HepG2 (cell line): Measurements from ENCODE around the gene SKIC2. TPM values are rescaled to one million over a fixed set of nuclear protein-coding genes. Genes with fewer than 3 reads are reported as not detected.

ENCODE experiments used
- ARID3A ChIP-seq: IDR thresholded peaks from 2 replicates; pipeline ENCODE4 v1.6.1; 2012; ENCODE audit warnings: low read depth, low read length, improper control_type of control experiment
- ARID5B ChIP-seq: IDR thresholded peaks from 2 replicates; pipeline ENCODE4 v1.4.0; 2020; ENCODE audit warnings: mild to moderate bottlenecking, missing genetic modification reagents
- CENPBD1 ChIP-seq: sonication (generic); formaldehyde crosslinking; IDR thresholded peaks from 2 replicates; pipeline ENCODE4 v1.8.0; 2022; ENCODE audit warnings: missing genetic modification reagents, low read depth, mild to moderate bottlenecking, borderline replicate concordance
- DDIT3 ChIP-seq: sonication (generic); formaldehyde crosslinking; IDR thresholded peaks from 2 replicates; pipeline ENCODE4 v1.4.0; 2020; ENCODE audit warnings: mild to moderate bottlenecking, missing genetic modification reagents
- GMEB1 ChIP-seq: sonication (generic); formaldehyde crosslinking; IDR thresholded peaks from 2 replicates; pipeline ENCODE4 v1.5.1; 2020; ENCODE audit warnings: missing genetic modification reagents, mild to moderate bottlenecking, borderline replicate concordance
- JUN ChIP-seq: sonication (generic); formaldehyde crosslinking; IDR thresholded peaks from 2 replicates; pipeline ENCODE4 v1.4.0; 2020; ENCODE audit warnings: mild to moderate bottlenecking, missing genetic modification reagents
- JUNB ChIP-seq: sonication (generic); formaldehyde crosslinking; IDR thresholded peaks from 2 replicates; pipeline ENCODE4 v1.8.0; 2022; ENCODE audit warnings: missing genetic modification reagents, mild to moderate bottlenecking, borderline replicate concordance
- KLF13 ChIP-seq: sonication (generic); formaldehyde crosslinking; IDR thresholded peaks from 2 replicates; pipeline ENCODE4 v1.4.0; 2020; ENCODE audit warnings: mild to moderate bottlenecking, missing genetic modification reagents
- LCORL ChIP-seq, 2 experiments: fragments of 450-650 bp in 1 of 2; sonication (generic) in 1 of 2; formaldehyde crosslinking in 1 of 2; IDR thresholded peaks; 2 replicates each; pipeline versions ENCODE4 v1.5.0 to v1.6.1; 2017 to 2020; ENCODE audit warnings: antibody characterized with exemption in 1 of 2, missing genetic modification reagents in 1 of 2
- MBD4 ChIP-seq: IDR thresholded peaks from 2 replicates; pipeline ENCODE4 v1.6.1; 2012; ENCODE audit warnings: low read length, inconsistent platforms, borderline replicate concordance
- MIER2 ChIP-seq: IDR thresholded peaks from 2 replicates; pipeline ENCODE4 v1.6.1; 2016; ENCODE audit warnings: missing biosample characterization, missing genetic modification reagents
- NFRKB ChIP-seq: fragments of 450-650 bp; IDR thresholded peaks from 2 replicates; pipeline ENCODE4 v1.6.1; 2017
- NR2C2 ChIP-seq: sonication (generic); formaldehyde crosslinking; IDR thresholded peaks from 2 replicates; pipeline ENCODE4 v1.4.0; 2020; ENCODE audit warnings: missing genetic modification reagents, mild to moderate bottlenecking, moderate library complexity, borderline replicate concordance
- RAD51 ChIP-seq: fragments of 450-650 bp; IDR thresholded peaks from 2 replicates; pipeline ENCODE4 v1.6.1; 2016; ENCODE audit warnings: borderline replicate concordance
- RNF219 ChIP-seq: sonication (generic); formaldehyde crosslinking; IDR thresholded peaks from 2 replicates; pipeline ENCODE4 v1.5.0; 2020; ENCODE audit warnings: mild to moderate bottlenecking, missing genetic modification reagents
- ZNF781 ChIP-seq: sonication (generic); formaldehyde crosslinking; IDR thresholded peaks from 2 replicates; pipeline ENCODE4 v1.5.1; 2020; ENCODE audit warnings: borderline replicate concordance, mild to moderate bottlenecking, missing genetic modification reagents; ENCODE audit errors: not compliant biosample characterization
- polyA plus RNA-seq, 8 experiments: library from polyadenylated mRNA; depleted of rRNA in 3 of 8; stranded (reverse) in 7 of 8; unstranded in 1 of 8; fragments of >200 nt; fragmentation: Illumina TruSeq in 4 of 8; extraction: Trizol in 4 of 8; gene quantifications; 2 replicates each; pipeline versions ENCODE4 v1.2.1 to v1.2.3, GENCODE V29; 2011 to 2016; ENCODE audit warnings: low read depth in 4 of 8, missing spikeins in 1 of 8, mixed read lengths in 1 of 8; ENCODE audit not compliant: insufficient read depth in 1 of 8
- total RNA-seq, 5 experiments: library from RNA; depleted of rRNA; stranded (reverse); fragments of >200 nt; fragmentation: Illumina TruSeq; extraction: Trizol; gene quantifications; 2 replicates each; pipeline ENCODE4 v1.2.3, GENCODE V29; 2016; ENCODE audit warnings: low read depth in 1 of 5

Gene SKIC2
- total and polyA plus RNA-seq, 2 of the 13 experiments (the other 11 are each of a cell fraction or from before 2014, with no cell fraction given): 67.1 to 68.4 TPM

GRCh38 chr6:31945507-31946369 is 13.2 kb upstream of the SKIC2 start, which contains the start of gene CFB (continued):
- peak; percentile 91 for TF ChIP-seq ARID5B
- no peak; the same call in 1 of the 2 replicates for TF ChIP-seq JUNB (CRISPR knock-in tag)
- TF ChIP-seq DDIT3 (CRISPR knock-in tag): no peak; the same call in 1 of the 2 replicates
- TF ChIP-seq NFRKB: no peak
- TF ChIP-seq RAD51: no peak
- 0 out of 2 replicates have a peak, but pooled peaks have one; percentile 21 for TF ChIP-seq KLF13 (CRISPR knock-in tag)
- peak; percentile 61 for TF ChIP-seq ZNF781 (CRISPR knock-in tag)
- 0 out of 2 replicates have a peak, but pooled peaks have one; percentile 58 for TF ChIP-seq RNF219
- TF ChIP-seq MIER2 (CRISPR knock-in tag): peak; percentile 67; the same call in 1 of the 2 replicates
- peak; percentile 83 for TF ChIP-seq NR2C2
- peak; percentile 60; the same call in 1 of the 2 replicates for TF ChIP-seq LCORL (IDR thresholded peaks at IDR 0.05)
- TF ChIP-seq LCORL (CRISPR knock-in tag; IDR thresholded peaks at IDR 0.05): peak; percentile 94
- no peak for TF ChIP-seq JUN (CRISPR knock-in tag)
- TF ChIP-seq MBD4: no peak
- TF ChIP-seq GMEB1 (CRISPR knock-in tag): peak; percentile 62; the same call in 1 of the 2 replicates
- TF ChIP-seq ARID3A: peak; percentile 100
- no peak for TF ChIP-seq CENPBD1
